Small intestine (tissue), 7 donors: ENCODE results near the gene SYCP1. TPM values are rescaled to one million over a fixed set of nuclear protein-coding genes. Genes with fewer than 3 reads are reported as not detected.
A peak's percentile ranks its signal among the peaks of the same experiment; 100 is the strongest.
"Not testable (repeated sequence)": the region's sequence is repeated elsewhere in the genome, so short reads cannot be mapped to it uniquely, and the experiment has no call there.

Experiments
- DNase-seq, 2 donors: peaks; one replicate each; pipeline versions ENCODE4 v3.0.0 to v3.0.0-alpha.2; 2013
- FAIRE-seq: peaks from 2 replicates; lab custom pipeline; 2012; peaks lifted over from hg19 to GRCh38; lab: Jason Lieb, UNC
- H3K27ac ChIP-seq, 3 donors: one replicate each; pipeline ENCODE4 v1.5.1; 2013; ENCODE audit warnings: low read length in 2 of 3, mild to moderate bottlenecking in 2 of 3, control low read depth in 1 of 3, inconsistent platforms in 1 of 3, low read depth in 1 of 3, moderate library complexity in 1 of 3
- H3K27me3 ChIP-seq, 3 donors: one replicate each; pipeline ENCODE4 v1.6.1; 2013; ENCODE audit warnings: low read length in 3 of 3, inconsistent platforms in 1 of 3; ENCODE audit not compliant: control insufficient read depth in 3 of 3, insufficient read depth in 3 of 3
- H3K36me3 ChIP-seq, 3 donors: one replicate each; pipeline ENCODE4 v1.6.1; 2013; ENCODE audit warnings: low read length in 3 of 3, inconsistent platforms in 1 of 3, low read depth in 1 of 3, mild to moderate bottlenecking in 1 of 3, moderate library complexity in 1 of 3; ENCODE audit not compliant: control insufficient read depth in 3 of 3, insufficient read depth in 2 of 3
- H3K4me1 ChIP-seq, 3 donors: one replicate each; pipeline ENCODE4 v1.6.1; 2013; ENCODE audit warnings: low read length in 2 of 3, inconsistent platforms in 1 of 3, low read depth in 1 of 3, mild to moderate bottlenecking in 1 of 3, moderate library complexity in 1 of 3; ENCODE audit not compliant: control insufficient read depth in 3 of 3, insufficient read depth in 2 of 3
- H3K4me3 ChIP-seq, 3 donors: one replicate each; pipeline ENCODE4 v1.5.1; 2013; ENCODE audit warnings: low read length in 3 of 3, control low read depth in 1 of 3, inconsistent platforms in 1 of 3, low read depth in 1 of 3, mild to moderate bottlenecking in 1 of 3, moderate library complexity in 1 of 3
- H3K9me3 ChIP-seq, 2 donors: one replicate each; pipeline ENCODE4 v1.6.1; 2013; ENCODE audit warnings: low read depth in 1 of 2, low read length in 1 of 2; ENCODE audit not compliant: control insufficient read depth in 2 of 2, insufficient read depth in 1 of 2
- WGBS, 3 donors: extraction: QIAGEN DNeasy Blood & Tissue Kit; methylation state at CpG; one replicate each; pipeline ENCODE4 v1.1.7; 2013; 5-methylcytosine and 5-hydroxymethylcytosine counted together
- polyA plus RNA-seq, 4 donors: library from polyadenylated mRNA; stranded (reverse) in 3 of 4; unstranded in 1 of 4; fragments of 200-250 nt in 3 of 4; fragments of 120-200 nt in 1 of 4; gene quantifications; one replicate each; pipeline versions ENCODE4 v1.2.1 to v1.2.3, GENCODE V29; 2013
- donor health status: healthy with polysubstance abuse.
- donor health status: control.
- donor health status: control.
- donor health status: Bipolar disorder and iron deficiency.
- donor health status: healthy.

Gene SYCP1
- polyA plus RNA-seq, 4 donors = 0.06 TPM; not detected in 3

GRCh38 chr1:114986286-114986685 is 131.6 kb downstream of the SYCP1 start:
- DNase-seq (no peak), FAIRE-seq (no peak)
- Histone ChIP-seq H3K36me3 (no peaks in the 10 kb centered on the region), H3K4me3 (no peak overlapping the region), H3K27ac (no peak overlapping the region), H3K9me3 (peaks cover 2 to 21% of the 10 kb centered on the region in 2 donors), H3K4me1 (no peaks in the 10 kb centered on the region), H3K27me3 (no peaks in the 10 kb centered on the region)

- DNase-seq (no peak), FAIRE-seq (no peak)
- no peaks in the 10 kb centered on the region for H3K27me3 ChIP-seq
- H3K9me3 ChIP-seq = peaks cover 2 to 17% of the 10 kb centered on the region in 2 donors
- H3K4me3 ChIP-seq = no peak overlapping the region
- H3K4me1 ChIP-seq = no peaks in the 10 kb centered on the region
- H3K27ac ChIP-seq = no peak overlapping the region
- no peaks in the 10 kb centered on the region for H3K36me3 ChIP-seq
- 65 to 92% (median 86%) methylated on average over 1 of the region's 1 CpG for WGBS, 3 donors
These were observed 133.4 kb downstream of the SYCP1 start for GRCh38 chr1:114988095-114988494.

- Histone ChIP-seq H3K27ac (no peak overlapping the region), H3K27me3 (no peaks in the 10 kb centered on the region), H3K36me3 (no peaks in the 10 kb centered on the region), H3K9me3 (no peaks in the 10 kb centered on the region), H3K4me1 (no peaks in the 10 kb centered on the region), H3K4me3 (no peak overlapping the region)
- FAIRE-seq (peak; percentile 67), DNase-seq (peak; percentile 1 to 37)
These were observed 143.0 kb downstream of the SYCP1 start for GRCh38 chr1:114997510-114998289.

- DNase-seq (no peak), FAIRE-seq (no peak)
- H3K4me1 ChIP-seq = no peaks in the 10 kb centered on the region
- no peak overlapping the region for H3K4me3 ChIP-seq
- no peaks in the 10 kb centered on the region for H3K36me3 ChIP-seq
- H3K27me3 ChIP-seq = no peaks in the 10 kb centered on the region
- 84 to 91% (median 87%) methylated on average over 2 of the region's 2 CpGs for WGBS, 3 donors
- H3K9me3 ChIP-seq = no peaks in the 10 kb centered on the region
- H3K27ac ChIP-seq = no peak overlapping the region
These were observed 151.5 kb downstream of the SYCP1 start for GRCh38 chr1:115006191-115006590.

DNA sequence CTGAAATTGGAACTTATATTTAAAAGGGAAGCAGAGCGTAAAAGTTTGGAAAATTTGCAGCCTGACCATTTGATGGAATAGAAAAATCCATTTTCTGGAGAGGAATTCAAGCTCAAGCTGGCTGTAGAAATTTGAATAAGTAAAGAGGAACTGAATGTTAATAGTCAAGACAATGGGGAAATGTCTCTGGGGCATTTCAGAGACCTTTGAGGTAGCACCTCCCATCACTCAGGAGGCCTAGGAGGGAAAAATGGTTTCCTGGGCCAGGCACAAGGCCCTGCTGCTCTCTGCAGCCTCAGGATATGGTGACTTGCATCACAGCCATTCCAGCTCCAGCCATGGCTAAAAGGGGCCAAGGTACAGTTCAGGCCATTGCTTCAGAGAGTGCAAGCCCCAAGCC is 157.3 kb downstream of the SYCP1 start:
- no peaks in the 10 kb centered on the region for H3K9me3 ChIP-seq
- no peak overlapping the region for H3K27ac ChIP-seq
- FAIRE-seq (no peak), DNase-seq (no peak)
- H3K4me1 ChIP-seq = no peaks in the 10 kb centered on the region
- no peaks in the 10 kb centered on the region for H3K36me3 ChIP-seq
- H3K27me3 ChIP-seq = no peaks in the 10 kb centered on the region
- H3K4me3 ChIP-seq = no peak overlapping the region
- 90 to 100% (median 92%) methylated on average over 1 of the region's 1 CpG for WGBS, 3 donors

- no peaks in the 10 kb centered on the region for H3K9me3 ChIP-seq
- no peak overlapping the region for H3K27ac ChIP-seq
- no peak overlapping the region for H3K4me3 ChIP-seq
- H3K27me3 ChIP-seq = no peaks in the 10 kb centered on the region
- no peaks in the 10 kb centered on the region for H3K4me1 ChIP-seq
- no peak for DNase-seq
- H3K36me3 ChIP-seq = no peaks in the 10 kb centered on the region
- FAIRE-seq = no peak
- 74 to 82% (median 81%) methylated on average over 1 of the region's 1 CpG for WGBS, 3 donors
These were observed 157.8 kb downstream of the SYCP1 start for GRCh38 chr1:115012434-115012833.

DNA sequence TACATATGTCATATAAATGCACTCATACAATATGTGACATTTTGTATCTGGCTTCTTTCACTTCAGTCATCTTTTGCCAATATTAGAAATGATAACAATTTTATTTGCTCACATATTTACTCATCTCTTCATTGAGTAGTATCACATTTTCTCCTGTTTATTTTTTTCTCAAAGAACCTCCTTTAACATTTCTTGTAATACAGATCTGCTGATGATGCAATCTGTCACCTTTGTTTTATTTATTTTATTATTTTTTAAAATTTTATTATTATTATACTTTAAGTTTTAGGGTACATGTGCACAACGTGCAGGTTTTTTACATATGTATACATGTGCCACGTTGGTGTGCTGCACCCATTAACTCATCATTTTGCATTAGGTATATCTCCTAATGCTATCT is 159.1 kb downstream of the SYCP1 start:
- Histone ChIP-seq H3K9me3 (no peaks in the 10 kb centered on the region), H3K27me3 (no peaks in the 10 kb centered on the region), H3K4me3 (no peak overlapping the region), H3K36me3 (no peaks in the 10 kb centered on the region), H3K27ac (no peak overlapping the region), H3K4me1 (no peaks in the 10 kb centered on the region)
- FAIRE-seq (no peak), DNase-seq (no peak)
- 85 to 93% (median 91%) methylated on average over 2 of the region's 2 CpGs for WGBS, 3 donors

DNA sequence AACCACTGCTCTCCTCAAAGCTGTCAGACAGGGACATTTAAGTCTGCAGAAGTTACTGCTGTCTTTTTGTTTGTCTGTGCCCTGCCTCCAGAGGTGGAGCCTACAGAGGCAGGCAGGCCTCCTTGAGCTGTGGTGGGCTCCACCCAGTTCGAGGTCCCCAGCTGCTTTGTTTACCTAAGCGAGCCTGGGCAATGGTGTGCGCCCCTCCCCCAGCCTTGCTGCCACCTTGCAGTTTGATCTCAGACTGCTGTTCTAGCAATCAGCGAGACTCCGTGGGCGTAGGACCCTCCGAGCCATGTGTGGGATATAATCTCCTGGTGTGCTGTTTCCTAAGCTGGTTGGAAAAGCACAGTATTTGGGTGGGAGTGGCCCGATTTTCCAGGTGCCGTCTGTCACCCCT is 164.9 kb downstream of the SYCP1 start:
- H3K27me3 ChIP-seq, H3K4me3 ChIP-seq, H3K36me3 ChIP-seq, H3K9me3 ChIP-seq, DNase-seq, FAIRE-seq, H3K27ac ChIP-seq, H3K4me1 ChIP-seq: not testable (repeated sequence)
- WGBS, 3 donors = 79 to 85% (median 82%) methylated on average over 9 of the region's 9 CpGs

DNA sequence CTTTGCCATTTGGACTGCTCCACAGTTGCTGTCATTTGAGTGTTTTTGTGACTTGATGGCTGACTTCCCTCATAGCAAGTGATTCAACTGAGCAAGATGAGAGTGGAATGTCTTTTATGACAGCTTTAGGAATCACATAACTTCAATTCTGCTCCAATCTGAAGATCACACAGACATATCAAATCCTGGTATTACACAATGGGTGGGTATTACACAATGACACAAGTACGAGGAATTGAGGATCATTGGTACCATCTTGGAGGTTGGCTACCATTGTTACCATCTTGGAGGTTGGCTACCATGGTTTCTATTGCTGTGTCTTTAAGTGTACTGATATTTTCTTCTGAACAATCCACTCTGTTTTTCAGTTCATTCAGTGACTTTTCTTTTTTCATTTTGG is 166.5 kb downstream of the SYCP1 start:
- FAIRE-seq (no peak), DNase-seq (no peak)
- 46 to 65% (median 52%) methylated on average over 1 of the region's 1 CpG for whole genome bisulfite sequencing, 3 donors
- Histone ChIP-seq H3K36me3 (no peaks in the 10 kb centered on the region), H3K4me3 (no peak overlapping the region), H3K27ac (no peak overlapping the region), H3K27me3 (no peaks in the 10 kb centered on the region), H3K9me3 (no peaks in the 10 kb centered on the region), H3K4me1 (no peaks in the 10 kb centered on the region)
